ENCODE results near the gene IL23R. TPM values are rescaled to one million over a fixed set of nuclear protein-coding genes. Genes with fewer than 3 reads are reported as not detected.

Gene IL23R
- total RNA-seq, 4 donors from 2014 or later, result 0.19 to 0.32 TPM; not detected in 2

DNA sequence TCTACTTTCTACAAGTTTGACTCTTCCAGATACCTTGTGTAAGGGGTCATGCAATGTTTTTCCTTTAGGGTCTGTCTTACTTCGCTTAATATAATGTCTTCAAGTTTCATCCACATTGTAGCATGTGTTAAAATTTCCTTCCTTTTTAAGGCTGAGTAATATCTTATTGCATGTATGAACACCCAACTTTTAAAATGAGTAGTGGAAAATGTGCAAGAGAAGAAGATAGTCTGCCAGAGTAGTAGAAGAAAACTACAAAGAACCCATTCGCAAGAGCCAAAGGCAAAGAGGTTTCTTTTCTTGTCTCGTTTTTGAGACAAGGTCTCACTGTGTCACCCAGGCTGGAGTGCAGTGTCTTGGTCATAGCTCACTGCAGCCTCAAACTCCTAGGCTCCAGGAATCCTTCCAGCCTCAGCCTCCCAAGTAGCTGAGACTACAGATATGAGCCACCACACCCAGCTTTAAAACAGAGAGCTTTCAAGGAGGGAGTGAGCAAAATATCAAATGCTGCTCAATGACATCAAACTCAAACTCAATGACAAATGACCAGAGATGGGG lies 9.4 kb downstream of the IL23R start:
- no peak for TF ChIP-seq CTCF (IDR thresholded peaks at IDR 0.05)
- DNase-seq (ENCODE audit: low spot score), result no peak
- ATAC-seq (ENCODE audit: low FRiP score), result no peak

DNA sequence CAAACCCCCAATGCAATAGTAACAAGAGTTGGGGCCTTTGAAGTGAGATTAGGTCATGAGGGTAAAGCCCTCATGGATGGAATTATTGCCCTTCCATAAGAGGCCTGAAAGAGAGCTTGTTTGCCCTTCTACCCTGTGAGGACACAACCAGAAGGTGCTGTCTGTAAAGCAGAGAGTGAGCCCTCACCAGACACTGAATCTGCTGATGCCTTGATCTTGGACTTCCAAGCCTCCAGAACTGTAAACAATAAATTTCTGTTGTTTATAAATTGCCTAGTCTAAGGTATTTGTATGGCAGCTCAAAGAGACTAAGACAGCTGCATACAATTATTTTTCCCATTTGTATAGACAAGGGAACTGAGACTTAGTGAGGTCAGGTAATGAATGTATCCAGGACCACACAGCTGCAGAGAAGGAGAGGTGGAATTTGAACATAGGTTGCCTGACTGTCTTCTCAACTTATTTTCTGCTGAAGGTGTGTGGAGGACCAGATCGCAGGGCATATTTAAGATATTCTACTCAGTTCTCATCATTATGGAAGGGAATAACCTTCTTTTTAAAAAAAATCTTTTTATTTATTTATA lies 18.7 kb downstream of the IL23R start:
- no peak for DNase-seq (ENCODE audit: low spot score)
- no peak for TF ChIP-seq CTCF (IDR thresholded peaks at IDR 0.05)
- no peak for ATAC-seq (ENCODE audit: low FRiP score)

DNA sequence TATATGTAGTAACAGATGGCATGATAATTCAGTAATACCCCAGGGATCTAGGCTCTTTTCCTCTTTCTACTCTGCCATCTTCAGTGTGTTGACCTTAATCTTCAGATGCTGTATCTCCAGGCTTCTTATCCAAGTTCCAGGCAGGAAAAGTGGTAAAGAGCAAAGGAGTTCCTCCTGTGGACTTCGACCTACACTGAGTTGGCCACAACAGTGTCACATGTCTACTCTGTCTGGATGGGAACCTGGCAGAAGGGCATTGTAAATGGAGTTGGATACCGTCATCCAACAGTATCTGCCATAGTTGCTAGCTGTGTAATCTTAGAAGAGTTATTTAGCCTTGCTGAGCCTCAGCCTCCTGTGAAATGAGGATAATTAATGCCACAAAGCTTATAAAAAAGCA lies 21.9 kb downstream of the IL23R start:
- ATAC-seq (ENCODE audit: low FRiP score), result no peak
- no peak for DNase-seq (ENCODE audit: low spot score)
- TF ChIP-seq CTCF (IDR thresholded peaks at IDR 0.05), result no peak

- DNase-seq (ENCODE audit: low spot score) (no peak), ATAC-seq (ENCODE audit: low FRiP score) (no peak)
- TF ChIP-seq CTCF (IDR thresholded peaks at IDR 0.05), result no peak
Measured at GRCh38 chr1:67189953-67190352, 23.7 kb downstream of the IL23R start.

DNA sequence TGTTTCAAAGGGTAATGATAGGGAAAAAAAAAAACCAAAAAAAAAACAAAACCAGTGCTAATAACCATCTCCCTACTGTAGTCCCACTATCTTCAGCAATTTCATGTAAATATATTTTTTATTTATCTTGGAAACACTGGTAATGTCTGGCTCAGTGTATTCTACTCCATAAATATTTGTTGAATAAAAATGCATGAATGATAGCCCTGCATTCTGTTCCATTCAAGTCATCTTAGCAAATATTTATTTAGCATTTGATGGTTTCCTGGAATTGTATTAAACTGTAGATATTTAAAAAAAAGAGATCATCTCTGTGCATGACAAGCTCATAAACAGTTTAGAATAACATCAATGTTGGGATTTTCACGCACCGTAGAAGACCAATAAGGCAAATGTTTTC lies 24.2 kb downstream of the IL23R start:
- no peak for DNase-seq (ENCODE audit: low spot score)
- ATAC-seq (ENCODE audit: low FRiP score), result no peak
- TF ChIP-seq CTCF (IDR thresholded peaks at IDR 0.05), result no peak

- no peak for DNase-seq (ENCODE audit: low spot score)
- no peak for ATAC-seq (ENCODE audit: low FRiP score)
- TF ChIP-seq CTCF (IDR thresholded peaks at IDR 0.05), result no peak
Measured at GRCh38 chr1:67190942-67191341, 24.7 kb downstream of the IL23R start.

Data from omental fat pad (tissue), 4 donors.